ENCODE results near the gene IWS1.
"Not testable (repeated sequence)": the region's sequence is repeated elsewhere in the genome, so short reads cannot be mapped to it uniquely, and the experiment has no call there.

IWS1 gene

GRCh38 chr2:127560201-127560930 is 34.1 kb upstream of the IWS1 start:
- no peak for DNase-seq

GRCh38 chr2:127559454-127559853 is 33.2 kb upstream of the IWS1 start:
- DNase-seq, result no peak

- DNase-seq, result no peak
These were observed 32.6 kb upstream of the IWS1 start for GRCh38 chr2:127558911-127559310.

- DNase-seq, result no peak
These were observed 26.6 kb upstream of the IWS1 start for GRCh38 chr2:127552846-127553245.

GRCh38 chr2:127552336-127552735 is 26.0 kb upstream of the IWS1 start:
- no peak for DNase-seq

GRCh38 chr2:127551221-127551930 is 25.1 kb upstream of the IWS1 start:
- DNase-seq, result no peak

- DNase-seq, result no peak
These were observed 20.5 kb upstream of the IWS1 start for GRCh38 chr2:127546797-127547196.

GRCh38 chr2:127545796-127546195 is 19.5 kb upstream of the IWS1 start:
- no peak for DNase-seq

- DNase-seq, result no peak
These were observed 18.9 kb upstream of the IWS1 start for GRCh38 chr2:127545189-127545588.

- not testable (repeated sequence) for DNase-seq
These were observed 16.8 kb upstream of the IWS1 start for GRCh38 chr2:127543013-127543501.

GRCh38 chr2:127542231-127542630 is 15.9 kb upstream of the IWS1 start:
- no peak for DNase-seq

GRCh38 chr2:127541809-127542208 is 15.5 kb upstream of the IWS1 start:
- DNase-seq, result no peak

- DNase-seq, result no peak
These were observed 11.4 kb upstream of the IWS1 start for GRCh38 chr2:127537644-127538043.

GRCh38 chr2:127536707-127537541 is 10.6 kb upstream of the IWS1 start:
- DNase-seq, result no peak

GRCh38 chr2:127535918-127536317 is 9.6 kb upstream of the IWS1 start:
- no peak for DNase-seq

- no peak for DNase-seq
These were observed 9.2 kb upstream of the IWS1 start, which contains the start of gene MYO7B for GRCh38 chr2:127535422-127535901. MYO7B (plus strand) TSS chr2:127535683; CDS start chr2:127559723, 24,040 bp downstream.

- no peak for DNase-seq
These were observed 6.0 kb upstream of the IWS1 start for GRCh38 chr2:127532296-127532695.

GRCh38 chr2:127531221-127531648 is 4.9 kb upstream of the IWS1 start:
- no peak for DNase-seq

GRCh38 chr2:127530245-127531140 is 4.2 kb upstream of the IWS1 start:
- no peak for DNase-seq

GRCh38 chr2:127529416-127529815 is 3.1 kb upstream of the IWS1 start:
- DNase-seq, result not testable (repeated sequence)

GRCh38 chr2:127528487-127528886 is 2.2 kb upstream of the IWS1 start:
- DNase-seq, result no peak

All from stimulated activated CD4-positive, alpha-beta T cell treated with anti-CD3 and anti-CD28 coated beads, Interleukin-4, amount 100 ng/mL, for 4 hours (primary cell).